ENCODE measurements around the gene ACTR8.
A peak's percentile ranks its signal among the peaks of the same experiment; 100 is the strongest.

DNA sequence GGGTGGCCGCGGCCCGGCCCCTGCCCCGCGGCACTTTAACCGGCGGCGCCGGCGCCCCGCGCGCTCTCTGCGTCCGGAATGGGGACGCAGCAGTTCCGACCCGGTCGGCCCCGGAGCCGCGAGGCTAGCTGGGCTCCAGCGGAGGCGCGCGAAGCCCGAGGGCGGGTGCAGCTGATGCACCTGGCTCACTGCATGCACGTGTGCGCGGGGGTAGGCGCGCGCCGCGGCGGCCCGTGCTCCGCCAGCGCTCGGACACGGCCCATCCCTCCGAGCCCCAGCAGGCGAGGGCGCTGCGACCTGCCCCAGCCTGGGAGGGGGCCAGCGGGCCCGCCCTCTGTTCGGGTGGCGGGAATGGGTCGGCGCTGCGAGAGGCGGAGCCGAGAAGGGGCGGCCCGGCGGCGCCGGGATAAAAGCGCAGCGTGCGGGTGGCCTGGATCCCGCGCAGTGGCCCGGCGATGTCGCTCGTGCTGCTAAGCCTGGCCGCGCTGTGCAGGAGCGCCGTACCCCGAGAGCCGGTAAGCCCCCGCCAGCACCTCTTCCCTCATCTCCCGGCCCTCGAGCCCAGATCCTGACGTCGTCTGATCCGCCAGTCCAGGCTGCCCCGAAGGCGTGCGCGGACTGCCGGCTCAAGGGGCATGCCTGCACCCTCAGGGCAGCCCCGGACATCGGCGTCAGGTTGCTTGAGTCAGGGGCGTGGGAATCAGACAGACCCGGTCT, 35.7 kb downstream of the ACTR8 start, which contains the start of the genes CHDH and IL17RB:
- no peak for TF ChIP-seq CTCF (IDR thresholded peaks at IDR 0.05)
- TF ChIP-seq POLR2AphosphoS5 (IDR thresholded peaks at IDR 0.05) = peak in 1 of 2 donors; percentile 68
- no peak for TF ChIP-seq EP300 (IDR thresholded peaks at IDR 0.05)
- peak in 3 of 4 donors; percentile 37 to 72 (median 38) for TF ChIP-seq POLR2A (IDR thresholded peaks at IDR 0.05)

Measured in upper lobe of left lung (tissue), 4 donors.